ENCODE measurements around the gene PPFIA1.

GRCh38 chr11:70364745-70365543 is 94.5 kb downstream of the PPFIA1 start:
- no peak for TF ChIP-seq ZFP36 (IDR thresholded peaks at IDR 0.05; ENCODE audit: borderline replicate concordance, low read depth, low read length, partially characterized antibody)
- no peak for TF ChIP-seq MYNN (CRISPR knock-in tag; IDR thresholded peaks at IDR 0.05; ENCODE audit: low read depth)
- TF ChIP-seq SMAD9 (CRISPR knock-in tag; IDR thresholded peaks at IDR 0.05), result no peak
- no peak for TF ChIP-seq USF2 (IDR thresholded peaks at IDR 0.05; ENCODE audit: low read depth, low read length)
- no peak for TF ChIP-seq USF2 (CRISPR knock-in tag; IDR thresholded peaks at IDR 0.05; ENCODE audit: borderline replicate concordance)
- no peak for TF ChIP-seq ETV6 (CRISPR knock-in tag; conservative IDR thresholded peaks at IDR 0.05)

All from HepG2 (cell line).